ENCODE data around the gene NLRC5. TPM values are rescaled to one million over a fixed set of nuclear protein-coding genes. Genes with fewer than 3 reads are reported as not detected.

NLRC5 gene
- total RNA-seq, 4 donors from 2014 or later: 21.8 to 52.4 (median 32.0) TPM

DNA sequence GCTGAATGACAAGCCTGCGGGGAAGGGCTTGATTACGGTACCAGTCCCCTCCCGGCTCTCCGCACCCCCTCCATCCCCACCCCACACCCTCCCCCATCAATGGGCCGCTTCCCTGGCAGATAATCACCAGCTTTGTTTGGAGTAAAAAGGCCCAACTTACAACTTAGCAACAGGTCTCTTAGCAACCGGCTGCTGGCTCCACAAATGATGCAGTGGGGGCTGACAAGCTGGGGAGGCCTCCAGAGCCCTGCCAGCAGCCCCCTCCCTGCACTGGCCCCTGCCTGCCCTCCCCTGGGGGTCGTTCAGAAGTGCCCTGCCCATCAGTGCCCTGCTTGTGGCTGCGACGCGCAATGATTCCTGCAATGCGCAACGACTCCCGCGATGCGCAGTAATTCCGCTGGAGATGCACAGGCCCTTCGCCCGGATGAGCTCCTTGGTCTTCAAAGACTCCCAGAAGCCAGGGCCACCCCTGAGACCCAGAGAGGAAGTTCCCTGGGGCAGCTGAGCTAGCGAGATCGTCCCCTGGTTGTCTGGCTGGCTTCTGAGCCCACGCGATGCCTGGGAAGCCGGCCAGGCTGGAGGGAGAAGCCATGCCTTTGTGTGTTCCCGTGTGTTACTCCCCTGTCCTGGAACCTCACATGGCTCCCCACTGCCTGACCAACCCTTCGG lies 126.3 kb downstream of the NLRC5 start:
- WGBS, 2 donors: 45 to 50% methylated on average over 13 to 14 of the region's 25 CpGs
- intact Hi-C loops (cut with DNase I; ENCODE audit: low total_unique reads): no loop called here
- no peak overlapping the region for H3K4me3 ChIP-seq (ENCODE audit: low read depth, poor library complexity, severe bottlenecking)
- no peak for DNase-seq (ENCODE audit: low spot score in 2 of 2)
- TF ChIP-seq POLR2A (IDR thresholded peaks at IDR 0.05): no peak
- TF ChIP-seq, protein P1, sequence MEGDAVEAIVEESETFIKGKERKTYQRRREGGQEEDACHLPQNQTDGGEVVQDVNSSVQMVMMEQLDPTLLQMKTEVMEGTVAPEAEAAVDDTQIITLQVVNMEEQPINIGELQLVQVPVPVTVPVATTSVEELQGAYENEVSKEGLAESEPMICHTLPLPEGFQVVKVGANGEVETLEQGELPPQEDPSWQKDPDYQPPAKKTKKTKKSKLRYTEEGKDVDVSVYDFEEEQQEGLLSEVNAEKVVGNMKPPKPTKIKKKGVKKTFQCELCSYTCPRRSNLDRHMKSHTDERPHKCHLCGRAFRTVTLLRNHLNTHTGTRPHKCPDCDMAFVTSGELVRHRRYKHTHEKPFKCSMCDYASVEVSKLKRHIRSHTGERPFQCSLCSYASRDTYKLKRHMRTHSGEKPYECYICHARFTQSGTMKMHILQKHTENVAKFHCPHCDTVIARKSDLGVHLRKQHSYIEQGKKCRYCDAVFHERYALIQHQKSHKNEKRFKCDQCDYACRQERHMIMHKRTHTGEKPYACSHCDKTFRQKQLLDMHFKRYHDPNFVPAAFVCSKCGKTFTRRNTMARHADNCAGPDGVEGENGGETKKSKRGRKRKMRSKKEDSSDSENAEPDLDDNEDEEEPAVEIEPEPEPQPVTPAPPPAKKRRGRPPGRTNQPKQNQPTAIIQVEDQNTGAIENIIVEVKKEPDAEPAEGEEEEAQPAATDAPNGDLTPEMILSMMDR (IDR thresholded peaks at IDR 0.05): no peak

DNA sequence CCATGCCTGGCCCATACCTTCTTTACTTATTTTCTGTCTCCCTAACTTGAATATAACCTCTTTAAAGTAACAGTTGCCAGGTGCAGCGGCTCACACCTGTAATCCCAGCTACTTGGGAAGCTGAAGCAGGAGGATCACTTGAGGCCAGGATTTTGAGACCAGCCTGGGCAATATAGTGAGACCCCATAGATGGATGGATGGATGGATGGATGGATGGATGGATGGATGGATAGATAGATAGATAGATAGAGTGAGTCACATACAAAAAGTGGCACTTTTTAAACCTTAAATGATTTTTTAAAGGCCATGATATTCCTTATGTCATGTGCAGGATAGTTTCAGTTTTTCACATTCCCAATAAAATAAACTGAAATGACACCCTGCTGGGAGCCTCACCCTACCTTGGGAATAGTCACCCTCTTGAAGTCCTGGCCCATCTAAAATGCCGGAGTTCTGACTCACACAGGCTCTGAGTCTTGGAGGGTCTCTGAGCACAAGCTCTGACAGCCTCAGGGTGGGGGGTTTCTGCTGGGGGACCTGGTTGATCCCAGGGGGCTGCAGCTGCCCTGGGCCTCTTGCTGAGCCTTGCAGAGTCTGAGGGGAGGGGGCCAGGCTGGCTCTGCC lies 129.2 kb downstream of the NLRC5 start:
- H3K4me3 ChIP-seq (ENCODE audit: low read depth, poor library complexity, severe bottlenecking): no peak overlapping the region
- WGBS, 2 donors: 95 to 96% methylated on average over 2 of the region's 2 CpGs
- no peak for TF ChIP-seq POLR2A (IDR thresholded peaks at IDR 0.05)
- TF ChIP-seq, protein P1 (IDR thresholded peaks at IDR 0.05): no peak
- DNase-seq (ENCODE audit: low spot score in 2 of 2): no peak
- intact Hi-C loops (cut with DNase I; ENCODE audit: low total_unique reads): no loop called here

- intact Hi-C loops (cut with DNase I; ENCODE audit: low total_unique reads): no loop called here
- TF ChIP-seq POLR2A (IDR thresholded peaks at IDR 0.05): no peak
- TF ChIP-seq, protein P1 (IDR thresholded peaks at IDR 0.05): no peak
- no peak for DNase-seq (ENCODE audit: low spot score in 2 of 2)
- WGBS, 2 donors: 88 to 89% methylated on average over 7 of the region's 7 CpGs
- H3K4me3 ChIP-seq (ENCODE audit: low read depth, poor library complexity, severe bottlenecking): no peak overlapping the region
These were observed 134.0 kb downstream of the NLRC5 start for GRCh38 chr16:57123216-57123973.

DNA sequence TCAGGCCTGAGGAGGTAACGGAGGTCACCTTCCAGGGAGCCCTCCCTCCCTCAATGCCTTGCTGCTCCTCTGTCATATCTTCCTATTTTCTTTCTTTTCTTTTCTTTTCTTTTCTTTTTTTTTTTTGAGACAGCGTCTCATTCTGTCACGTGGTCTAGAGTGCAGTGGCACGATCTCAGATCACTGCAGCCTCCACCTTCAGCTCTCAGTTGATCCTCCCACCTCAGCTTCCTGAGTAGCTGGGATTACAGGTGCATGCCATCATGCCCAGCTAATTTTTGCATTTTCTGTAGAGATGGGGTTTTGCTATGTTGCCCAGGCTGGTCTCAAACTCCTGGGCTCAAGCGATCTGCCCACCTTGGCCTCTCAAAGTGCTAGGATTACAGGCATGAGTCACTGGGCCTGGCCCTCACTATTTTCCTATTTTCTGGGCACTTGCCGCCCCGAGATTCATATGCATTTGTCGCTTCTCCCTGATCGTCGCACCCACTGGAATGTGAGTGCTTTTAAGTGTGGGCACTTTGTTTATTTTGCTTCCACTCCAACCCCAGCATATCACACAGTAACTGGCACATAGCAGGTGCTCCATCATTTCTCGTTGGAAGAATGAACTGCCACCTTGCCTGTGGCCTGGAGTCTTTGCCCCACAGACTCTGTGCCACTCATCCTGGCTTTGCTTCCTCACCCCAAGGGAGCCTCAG lies 134.8 kb downstream of the NLRC5 start:
- WGBS, 2 donors: 86 to 87% methylated on average over 11 of the region's 11 CpGs
- H3K4me3 ChIP-seq (ENCODE audit: low read depth, poor library complexity, severe bottlenecking): no peak overlapping the region
- TF ChIP-seq, protein P1 (IDR thresholded peaks at IDR 0.05): no peak
- TF ChIP-seq POLR2A (IDR thresholded peaks at IDR 0.05): no peak
- no peak for DNase-seq (ENCODE audit: low spot score in 2 of 2)
- intact Hi-C loops (cut with DNase I; ENCODE audit: low total_unique reads): no loop called here

DNA sequence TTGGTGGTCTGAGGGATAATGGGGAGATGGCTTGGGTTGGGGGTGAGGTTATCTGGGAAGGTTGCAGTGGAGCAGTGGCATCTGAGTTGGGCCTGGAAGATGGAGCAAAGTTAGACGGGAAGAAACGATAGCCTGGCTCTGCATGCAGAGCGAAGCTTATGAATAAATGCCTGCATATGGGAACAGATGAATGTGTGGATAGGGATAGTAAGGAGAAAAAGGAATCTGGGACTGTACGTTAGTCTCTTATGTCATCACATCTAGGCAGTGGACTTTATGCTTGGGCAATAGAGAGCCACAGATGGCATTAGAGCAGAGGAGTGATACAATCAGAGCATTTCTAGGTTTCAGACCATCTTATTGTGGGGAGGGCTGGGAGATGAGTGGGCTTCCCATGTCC lies 136.0 kb downstream of the NLRC5 start:
- 96 to 99% methylated on average over 4 of the region's 4 CpGs for WGBS, 2 donors
- intact Hi-C loops (cut with DNase I; ENCODE audit: low total_unique reads): no loop called here
- TF ChIP-seq POLR2A (IDR thresholded peaks at IDR 0.05): no peak
- TF ChIP-seq, protein P1 (IDR thresholded peaks at IDR 0.05): no peak
- DNase-seq (ENCODE audit: low spot score in 2 of 2): no peak
- no peak overlapping the region for H3K4me3 ChIP-seq (ENCODE audit: low read depth, poor library complexity, severe bottlenecking)

All from lower leg skin (tissue), 4 donors.